ENCODE results near the gene JUND.

- no peak for TF ChIP-seq MAX (IDR thresholded peaks at IDR 0.05; ENCODE audit: low read depth, low read length)
- no peak for TF ChIP-seq CTCF (IDR thresholded peaks at IDR 0.05; ENCODE audit: low read depth, low read length)
- TF ChIP-seq POLR2A (IDR thresholded peaks at IDR 0.05; ENCODE audit: extremely low read depth, insufficient read length): no peak
- TF ChIP-seq MYC (IDR thresholded peaks at IDR 0.05; ENCODE audit: low read depth, low read length): no peak
Observed at GRCh38 chr19:18266771-18267686, 14.4 kb downstream of the JUND start.

All from NB4 (cell line).